NCI-H446 treated with DMSO at 0.1 percent for 48 hours (cell line): ENCODE measurements around the gene GPR18.

ENCODE experiments used
- DNase-seq: peaks from one replicate; lab custom pipeline; 2025; lab: John Stamatoyannopoulos, UW

Gene GPR18, protein sequence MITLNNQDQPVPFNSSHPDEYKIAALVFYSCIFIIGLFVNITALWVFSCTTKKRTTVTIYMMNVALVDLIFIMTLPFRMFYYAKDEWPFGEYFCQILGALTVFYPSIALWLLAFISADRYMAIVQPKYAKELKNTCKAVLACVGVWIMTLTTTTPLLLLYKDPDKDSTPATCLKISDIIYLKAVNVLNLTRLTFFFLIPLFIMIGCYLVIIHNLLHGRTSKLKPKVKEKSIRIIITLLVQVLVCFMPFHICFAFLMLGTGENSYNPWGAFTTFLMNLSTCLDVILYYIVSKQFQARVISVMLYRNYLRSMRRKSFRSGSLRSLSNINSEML

DNA sequence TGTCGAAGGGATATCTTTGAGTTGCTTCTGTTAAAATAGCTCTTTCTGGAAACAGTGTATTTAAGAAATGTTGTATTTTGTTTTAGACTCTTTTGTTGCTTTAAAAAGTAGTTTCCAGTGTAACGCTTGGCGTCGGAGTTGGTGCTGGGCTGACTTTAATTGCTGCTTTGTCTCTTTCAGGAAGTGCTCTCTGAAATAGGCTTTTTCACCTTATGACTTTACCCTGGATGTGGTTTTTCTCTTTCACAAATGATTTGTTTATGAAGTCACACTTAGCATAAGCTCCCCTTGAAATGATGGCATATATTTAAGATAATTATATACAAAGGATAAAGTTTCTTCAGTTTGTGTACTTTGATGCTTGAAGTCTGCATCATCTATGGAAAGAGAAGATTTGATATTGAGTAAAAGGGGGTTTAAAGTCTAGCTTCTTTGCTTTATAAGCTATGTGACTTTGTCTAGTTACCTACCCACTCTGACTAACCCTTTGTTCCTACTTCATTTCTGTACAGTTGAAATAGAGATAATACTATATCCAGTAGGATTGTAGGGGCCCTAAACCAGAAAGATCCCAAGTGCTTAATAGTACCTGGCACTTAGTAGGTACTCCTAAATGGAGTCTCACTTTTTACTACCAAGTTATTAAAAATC is at the start of gene GPR18:
Gene GPR18 (minus strand): TSS at position 170 of the 651 bp plus-strand sequence. CDS start 2,507 bp downstream, outside the sequence.
- DNase-seq, result no peak

GRCh38 chr13:99307648-99308339 is 49.6 kb upstream of the GPR18 start:
- DNase-seq, result no peak

- DNase-seq, result no peak
Measured at GRCh38 chr13:99307247-99307646, 49.1 kb upstream of the GPR18 start, which contains the start of gene GPR183. Gene GPR183 (minus strand): TSS chr13:99307399. CDS start chr13:99296145, 11,254 bp downstream.

- DNase-seq, result no peak
Measured at GRCh38 chr13:99305566-99305965, 47.4 kb upstream of the GPR18 start.

DNA sequence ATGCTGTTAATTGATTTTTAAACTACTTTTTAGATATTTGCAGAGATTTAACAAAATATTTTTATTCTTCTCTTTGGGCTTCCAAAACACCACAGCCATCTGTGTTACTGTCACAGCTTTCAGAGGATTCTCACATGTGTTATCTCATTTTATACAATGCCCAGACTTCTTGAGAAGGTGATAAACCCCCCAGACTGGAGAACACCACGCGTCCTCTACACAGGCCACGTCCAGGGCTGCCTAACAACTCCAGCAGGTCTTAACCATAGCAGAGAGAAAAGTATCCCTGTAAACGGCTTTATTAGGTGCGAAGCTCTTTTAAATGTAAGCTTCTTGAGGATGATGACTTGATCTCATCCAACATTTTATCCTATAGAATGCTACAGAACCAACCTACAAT is 47.0 kb upstream of the GPR18 start:
- DNase-seq, result no peak

GRCh38 chr13:99304541-99304940 is 46.4 kb upstream of the GPR18 start:
- DNase-seq, result no peak

- no peak for DNase-seq
Measured at GRCh38 chr13:99303863-99304521, 45.8 kb upstream of the GPR18 start.

DNA sequence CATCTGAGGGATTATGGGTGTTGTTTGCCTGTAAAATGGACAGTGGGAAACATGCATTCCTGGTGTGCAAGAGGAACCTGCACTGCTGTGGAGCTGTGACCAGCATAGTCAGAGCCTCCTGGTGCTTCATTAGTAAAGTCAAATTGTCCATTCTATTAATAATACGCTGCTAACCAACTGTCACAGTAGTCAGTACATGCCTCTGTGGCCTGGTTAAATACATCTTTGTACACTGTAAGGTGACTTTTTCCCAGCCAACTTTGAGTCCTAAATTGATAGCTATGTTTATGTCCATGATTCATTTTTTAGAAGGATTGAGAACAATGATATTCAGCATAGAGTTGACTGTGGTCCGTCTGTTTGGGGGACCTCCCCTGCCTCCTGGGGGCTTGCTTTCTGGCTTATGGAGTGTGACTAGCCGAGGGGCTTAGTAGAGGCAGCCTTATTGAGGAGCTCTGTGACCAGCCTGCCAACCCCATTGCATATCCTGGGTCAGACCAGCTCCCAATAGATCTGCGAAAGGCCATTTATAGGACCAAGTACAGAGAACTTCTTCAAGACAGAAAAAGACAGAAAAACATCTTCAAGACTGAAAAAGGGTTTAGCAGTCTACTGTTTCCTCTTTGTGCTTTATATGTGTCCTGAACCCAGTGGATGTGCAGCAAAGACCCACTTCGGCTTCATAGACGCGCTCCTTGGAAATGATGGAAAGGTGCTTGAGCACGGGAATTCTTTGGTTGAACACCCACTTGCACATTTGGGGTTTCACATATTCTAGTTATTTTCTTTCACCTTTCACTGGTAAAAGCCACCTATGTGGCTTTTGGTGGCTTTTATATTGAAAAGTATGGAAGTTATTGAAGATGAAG is 44.7 kb upstream of the GPR18 start:
- DNase-seq, result no peak

GRCh38 chr13:99301913-99302636 is 43.9 kb upstream of the GPR18 start:
- DNase-seq, result no peak

DNA sequence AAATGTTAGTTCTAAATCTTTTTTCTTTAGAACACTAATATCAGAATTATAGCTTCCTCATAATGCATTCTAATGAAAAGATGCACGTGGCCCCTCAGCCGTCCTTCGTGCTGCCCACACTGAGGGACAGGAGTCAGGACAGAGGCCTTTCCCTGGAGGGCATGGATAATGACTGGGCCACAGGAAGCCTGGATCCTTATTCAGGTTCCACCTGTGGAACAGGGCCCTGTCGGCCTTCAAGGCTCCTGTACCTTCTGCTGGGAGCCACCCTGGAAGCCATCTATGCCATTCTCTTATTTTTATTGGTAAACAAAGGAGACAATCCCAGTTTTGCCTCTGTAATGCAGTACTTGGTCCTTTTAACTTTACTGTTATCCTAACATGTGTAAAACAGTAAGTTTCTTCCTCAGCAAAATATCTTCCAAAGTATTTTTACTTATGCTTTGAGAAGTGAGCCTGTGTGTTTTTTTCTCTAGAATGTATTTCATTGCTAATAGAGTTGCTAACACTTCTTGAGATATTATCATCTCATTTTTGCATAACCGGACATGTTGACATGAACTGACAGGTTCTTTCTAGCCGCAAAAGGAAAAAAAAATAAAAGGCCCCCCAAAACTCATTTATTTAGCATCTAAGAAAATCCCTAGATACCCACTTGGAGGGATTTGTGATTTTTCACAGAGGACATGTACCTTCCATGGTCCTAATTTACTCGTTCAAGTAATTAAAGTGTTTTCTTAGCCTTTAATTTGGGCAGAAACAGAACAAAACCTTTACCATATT is 43.1 kb upstream of the GPR18 start:
- no peak for DNase-seq

- no peak for DNase-seq
Measured at GRCh38 chr13:99299920-99300341, 41.8 kb upstream of the GPR18 start.

DNA sequence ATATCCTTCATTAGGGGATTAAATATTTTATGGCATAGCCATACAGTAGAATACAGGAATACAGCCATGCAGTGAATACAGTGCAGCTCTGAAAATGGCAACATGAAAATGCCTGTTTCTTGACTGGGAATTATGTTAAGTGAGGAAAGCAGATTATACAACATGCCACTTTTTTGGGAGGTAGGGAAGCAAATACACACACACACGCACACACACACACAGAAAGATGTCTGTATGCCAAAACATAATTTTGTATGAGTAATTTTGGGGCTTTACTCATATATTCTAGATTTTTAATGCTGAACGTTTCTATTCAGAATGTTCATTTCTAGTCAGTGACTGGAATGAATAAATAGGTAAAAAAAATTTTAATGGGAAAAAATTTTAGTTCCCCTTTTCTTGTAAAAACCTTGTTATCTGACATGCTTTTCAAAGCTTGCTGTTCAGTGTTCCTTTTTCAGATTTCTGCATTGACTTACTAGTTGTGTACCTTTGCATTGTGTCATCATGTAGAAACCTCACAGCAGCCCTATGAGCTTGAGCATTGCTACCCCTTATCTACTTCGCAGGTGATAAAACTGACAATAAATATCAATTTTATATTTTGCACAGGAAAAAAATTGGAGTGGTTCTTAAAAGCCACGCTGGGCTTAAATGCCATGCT is 41.2 kb upstream of the GPR18 start:
- no peak for DNase-seq

DNA sequence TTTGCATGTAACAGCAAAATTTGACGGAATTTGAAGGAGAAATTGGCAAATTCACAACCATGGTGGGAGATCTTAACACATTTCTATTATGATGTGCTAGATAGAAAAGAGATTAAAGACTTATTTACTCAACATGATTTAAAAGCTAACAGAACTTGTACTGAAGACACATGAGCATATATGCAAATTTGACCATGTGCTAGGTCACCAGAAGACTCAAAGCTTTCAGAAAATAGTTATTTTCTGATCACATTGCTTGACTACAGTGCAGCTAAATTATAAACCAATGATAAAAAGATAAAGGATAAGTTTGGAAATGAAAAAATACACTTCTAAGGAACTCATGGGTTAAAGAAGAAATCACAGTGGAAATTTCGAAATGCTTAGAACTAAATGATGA is 39.9 kb upstream of the GPR18 start:
- DNase-seq, result no peak

DNA sequence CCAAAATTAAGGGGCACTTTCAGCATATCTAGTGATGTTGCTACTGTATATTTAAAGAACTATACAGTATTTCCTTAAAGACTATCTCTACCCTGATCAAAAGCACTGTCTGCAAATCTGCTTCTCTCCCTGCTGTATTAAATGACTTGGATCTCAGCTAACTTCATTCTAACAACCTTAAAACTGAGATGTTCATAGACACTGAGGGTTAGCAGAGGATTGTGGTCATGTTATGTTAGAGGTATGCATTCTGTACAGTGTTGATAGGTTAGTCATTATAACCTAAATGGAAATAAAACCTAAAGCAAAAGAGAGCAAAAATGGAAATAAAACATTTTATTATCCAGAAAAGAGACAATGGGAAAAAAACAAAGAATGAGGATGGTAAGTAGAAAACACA is 39.2 kb upstream of the GPR18 start:
- no peak for DNase-seq

GRCh38 chr13:99296398-99296797 is 38.2 kb upstream of the GPR18 start:
- no peak for DNase-seq

DNA sequence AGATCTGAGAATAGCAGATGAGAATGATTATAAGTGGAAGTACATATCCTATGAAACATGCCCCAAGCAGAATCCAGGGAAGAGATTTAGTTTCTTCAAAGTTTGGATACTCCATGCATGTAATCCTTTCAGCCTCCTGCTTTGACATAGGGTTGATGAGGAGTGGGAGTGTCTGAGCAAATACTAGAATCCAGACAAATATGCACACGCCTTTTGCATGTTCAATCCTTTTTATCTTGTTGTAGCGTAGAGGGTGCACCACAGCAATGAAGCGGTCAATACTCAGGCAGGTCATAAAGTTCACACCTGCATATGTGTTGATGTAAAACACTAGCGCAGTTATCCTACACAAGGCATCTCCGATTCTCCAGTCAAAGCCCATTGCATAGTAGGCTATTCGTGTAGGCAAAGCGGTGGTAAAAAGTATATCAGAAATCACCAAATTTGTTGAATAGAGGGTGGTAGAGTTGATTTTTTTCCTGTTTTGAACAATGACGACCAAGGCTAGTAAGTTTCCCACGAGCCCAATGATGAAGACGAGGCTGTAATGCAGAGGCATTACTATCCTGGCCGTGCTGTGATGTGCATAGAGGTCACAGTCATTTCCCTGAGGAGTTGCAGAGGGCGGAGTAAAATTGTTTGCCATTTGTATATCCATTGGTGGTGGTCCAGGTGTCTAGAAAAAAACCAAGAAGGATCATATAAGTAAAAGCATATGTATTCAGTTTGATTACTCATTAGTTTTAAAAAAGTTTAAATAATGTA is 37.5 kb upstream of the GPR18 start:
- DNase-seq, result no peak

GRCh38 chr13:99294958-99295357 is 36.8 kb upstream of the GPR18 start:
- DNase-seq, result no peak

DNA sequence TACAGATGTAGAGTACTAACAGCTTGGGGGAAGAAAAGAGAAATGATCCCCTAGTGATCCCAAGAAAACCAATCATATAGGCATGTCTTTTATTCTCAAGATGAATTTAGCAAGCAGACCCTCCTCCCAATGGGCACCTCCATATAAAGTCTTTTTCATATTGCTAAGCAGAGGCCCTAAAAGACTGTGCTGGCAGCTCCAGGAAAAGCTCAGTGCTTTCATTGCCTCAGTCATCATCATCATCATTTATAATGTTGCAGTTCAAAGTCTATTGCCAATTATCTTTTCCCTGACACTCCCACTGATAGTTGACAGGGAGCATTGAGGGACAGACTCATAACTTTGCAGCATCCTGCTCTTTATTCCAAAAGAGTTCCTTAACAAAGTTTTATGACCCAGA is 36.0 kb upstream of the GPR18 start:
- DNase-seq, result no peak

GRCh38 chr13:99293178-99293577 is 35.0 kb upstream of the GPR18 start:
- DNase-seq, result no peak
